Hematopoietic multipotent progenitor cell treated with erythropoietin and hydrocortisone succinate and interleukin-3 and kit ligand, for 6 days (in vitro differentiated cells): Measurements from ENCODE around the gene KIFC3.
"Not testable (repeated sequence)": the region's sequence is repeated elsewhere in the genome, so short reads cannot be mapped to it uniquely, and the experiment has no call there.

Source experiments
- DNase-seq: peaks from one replicate; pipeline ENCODE4 v3.0.0-alpha.2; 2015

The KIFC3 gene

DNA sequence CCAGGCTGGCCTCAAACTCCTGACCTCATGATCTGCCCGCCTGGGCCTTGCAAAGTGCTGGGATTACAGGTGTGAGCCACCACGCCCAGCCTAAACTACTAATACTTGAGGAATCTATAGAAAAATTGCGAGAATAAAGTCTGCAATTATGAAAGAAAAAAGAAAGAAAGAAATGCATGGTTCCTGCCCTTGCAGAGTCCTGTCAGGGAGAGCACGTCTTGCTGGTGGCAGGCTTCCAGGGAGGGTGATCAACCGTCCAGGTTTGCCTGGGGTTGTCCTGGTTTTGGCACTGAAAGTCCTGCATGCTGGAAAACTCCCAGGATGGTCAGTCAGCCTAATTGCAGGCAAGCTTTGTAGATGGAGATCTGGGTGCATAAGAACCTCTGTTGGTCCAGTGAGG is 21.5 kb upstream of the KIFC3 start:
- no peak for DNase-seq

DNA sequence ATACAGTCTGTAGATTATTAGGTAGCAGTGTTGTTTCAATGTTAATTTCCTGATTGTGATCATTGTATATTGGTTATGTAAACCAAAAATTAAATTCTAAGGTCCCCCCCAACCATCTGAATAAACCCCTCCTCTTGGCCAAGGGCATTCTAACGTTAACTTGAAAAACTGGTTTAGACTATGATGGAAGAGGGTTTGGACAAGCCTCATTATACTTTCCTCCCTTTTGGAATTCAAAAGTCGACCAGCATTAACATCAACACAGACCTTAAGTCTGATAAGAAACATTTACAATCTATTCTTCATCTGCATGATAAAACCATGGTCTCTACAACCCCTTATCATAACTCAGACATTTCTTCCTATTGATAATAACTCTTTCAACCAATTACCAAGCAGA is 20.6 kb upstream of the KIFC3 start:
- no peak for DNase-seq

DNA sequence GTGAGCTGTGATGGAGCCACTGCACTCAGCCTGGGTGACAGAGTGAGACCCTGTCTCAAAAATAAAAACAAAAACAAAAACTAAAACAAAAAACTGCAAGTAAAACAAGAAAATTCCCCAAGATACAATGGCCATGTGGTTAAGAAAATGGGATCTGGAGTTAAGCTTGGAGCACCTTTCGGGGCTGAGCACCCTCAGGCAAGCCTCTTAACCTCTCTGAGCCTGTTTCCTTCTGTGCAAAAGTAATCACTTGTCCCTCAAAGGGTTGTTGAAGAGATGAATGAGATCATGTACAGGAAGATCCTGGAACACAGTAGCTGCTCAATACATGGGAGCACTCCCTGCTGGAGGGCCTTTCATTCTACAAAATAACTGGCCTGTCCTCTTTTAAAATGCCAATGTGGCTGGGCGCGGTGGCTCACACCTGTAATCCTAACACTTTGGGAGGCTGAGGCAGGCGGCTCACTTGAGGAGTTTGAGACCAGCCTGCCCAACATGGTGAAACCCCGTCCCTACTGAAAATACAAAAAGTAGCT is 19.8 kb upstream of the KIFC3 start:
- DNase-seq = no peak

DNA sequence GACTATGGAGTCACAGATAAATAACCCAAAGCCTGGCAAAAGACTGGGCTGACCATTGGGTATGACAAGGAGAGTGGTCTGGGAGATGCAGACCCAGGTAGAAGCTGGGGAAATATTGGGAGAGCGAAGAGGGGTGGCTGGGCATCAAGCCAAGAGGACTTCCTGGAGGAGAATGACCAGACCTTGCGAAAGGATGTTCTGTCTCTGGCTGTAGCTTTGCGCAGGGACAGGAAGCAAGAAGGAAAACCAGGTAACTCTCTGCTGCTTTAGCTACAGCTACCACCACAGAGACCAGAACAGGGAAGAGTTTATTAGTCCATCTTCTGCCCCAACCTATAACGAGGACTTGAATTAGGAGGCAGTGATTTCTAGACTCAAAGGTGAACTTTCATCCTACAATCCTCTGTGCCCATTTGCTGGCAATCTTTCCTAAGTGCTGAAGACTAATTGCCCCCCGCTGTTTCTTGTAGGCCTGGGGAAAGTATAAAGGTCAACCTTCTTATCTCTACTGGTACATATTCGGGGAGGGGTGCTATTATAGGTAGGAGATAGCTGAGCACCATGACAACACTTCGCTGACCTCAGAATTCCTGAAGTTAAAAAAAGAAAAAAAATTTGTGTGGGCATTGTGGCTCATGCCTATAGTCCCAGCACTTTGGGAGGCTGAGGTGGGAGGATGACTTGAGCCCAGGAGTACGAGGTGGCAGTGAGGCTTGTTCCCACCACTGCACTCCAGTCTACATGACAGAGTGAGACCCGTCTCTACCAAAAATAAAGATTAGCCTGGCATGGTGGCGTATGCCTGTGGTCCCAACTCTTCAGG is 19.1 kb upstream of the KIFC3 start:
- no peak for DNase-seq

DNA sequence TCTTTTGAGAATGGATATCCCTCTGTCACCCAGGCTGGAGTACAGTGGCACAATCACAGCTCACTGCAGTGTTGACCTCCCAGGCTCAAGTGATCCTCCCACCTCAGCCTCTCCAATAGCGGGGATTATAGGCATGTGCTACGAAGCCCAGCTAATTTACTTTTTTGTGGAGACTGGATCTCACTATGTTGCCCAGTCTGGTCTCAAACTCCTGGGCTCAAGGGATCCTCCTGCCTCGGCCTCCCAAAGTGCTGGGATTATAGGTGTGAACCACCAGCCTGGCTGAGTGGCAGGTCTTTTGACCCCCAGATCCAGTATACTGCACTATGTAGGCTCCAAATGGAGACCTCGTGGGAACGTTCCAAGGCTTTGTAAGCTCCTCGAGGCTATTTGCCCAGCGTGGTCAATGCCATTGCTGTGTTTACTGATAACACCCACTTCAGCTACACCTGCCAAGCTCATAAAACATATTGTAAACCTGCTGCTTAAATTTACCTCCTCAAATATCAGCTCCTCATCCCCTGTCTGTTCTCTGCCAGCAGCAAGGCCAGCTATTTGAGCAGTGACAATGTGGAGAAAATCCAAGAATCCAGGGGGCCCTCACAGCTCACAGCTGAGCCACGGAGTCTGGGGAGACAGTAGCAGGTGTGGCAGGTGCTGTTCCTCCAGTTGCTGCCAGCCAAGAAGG is 16.2 kb upstream of the KIFC3 start:
- no peak for DNase-seq

DNA sequence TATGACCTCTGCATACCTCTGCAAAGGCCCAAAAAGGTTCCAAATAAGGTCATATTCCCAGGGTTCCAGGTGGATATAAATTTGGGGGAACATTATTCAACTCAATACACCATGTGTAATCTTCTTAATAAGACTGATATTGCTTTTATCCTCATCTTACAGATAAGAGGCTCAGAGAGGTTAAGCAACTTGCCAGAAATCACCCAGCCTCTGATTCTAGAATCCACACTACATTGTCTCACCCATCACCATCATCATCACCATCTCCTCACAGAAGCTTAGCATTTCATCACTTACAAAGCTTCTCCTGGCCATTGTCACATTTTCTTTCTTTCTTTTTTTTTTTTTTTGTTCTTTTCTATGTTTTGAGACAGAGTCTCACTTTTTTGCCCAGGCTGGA is 15.4 kb upstream of the KIFC3 start:
- DNase-seq = no peak

DNA sequence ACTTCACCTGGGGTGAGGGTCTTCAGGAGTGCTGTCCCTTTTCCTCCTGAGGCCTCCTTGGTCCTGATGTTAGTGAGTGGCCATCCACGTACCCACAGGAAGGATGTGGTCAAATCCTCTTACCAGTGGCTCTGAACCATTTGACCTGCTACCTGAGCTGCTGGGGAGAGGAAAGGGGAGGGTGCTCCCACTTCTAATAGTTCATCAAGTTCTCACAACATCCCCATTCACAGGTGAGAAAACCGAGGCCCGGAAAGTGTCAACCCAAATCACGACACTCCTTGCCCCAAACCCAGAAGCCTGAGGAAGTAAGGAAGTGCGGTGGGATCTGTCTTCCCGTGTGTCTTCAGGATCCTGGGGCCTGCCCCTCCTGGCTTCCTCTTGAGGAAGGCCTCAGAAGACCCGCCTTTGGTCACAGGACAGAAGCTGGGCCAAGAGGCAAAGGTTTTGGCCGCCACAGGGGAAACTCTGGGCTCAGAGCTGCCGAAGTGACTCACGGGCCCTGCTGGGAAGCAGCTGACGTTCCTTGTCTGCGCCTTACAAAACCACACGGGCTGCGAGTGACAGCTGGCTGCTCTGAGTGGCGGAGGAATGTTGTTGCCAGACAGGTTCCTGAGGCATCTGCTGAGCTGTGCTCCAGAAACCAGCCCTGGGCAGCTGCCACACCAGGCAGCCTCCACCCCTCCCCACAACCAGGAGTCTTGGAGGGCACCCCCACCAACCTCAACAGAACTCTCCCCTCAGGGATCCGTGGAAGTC is 13.9 kb upstream of the KIFC3 start:
- peak; percentile 69 for DNase-seq

DNA sequence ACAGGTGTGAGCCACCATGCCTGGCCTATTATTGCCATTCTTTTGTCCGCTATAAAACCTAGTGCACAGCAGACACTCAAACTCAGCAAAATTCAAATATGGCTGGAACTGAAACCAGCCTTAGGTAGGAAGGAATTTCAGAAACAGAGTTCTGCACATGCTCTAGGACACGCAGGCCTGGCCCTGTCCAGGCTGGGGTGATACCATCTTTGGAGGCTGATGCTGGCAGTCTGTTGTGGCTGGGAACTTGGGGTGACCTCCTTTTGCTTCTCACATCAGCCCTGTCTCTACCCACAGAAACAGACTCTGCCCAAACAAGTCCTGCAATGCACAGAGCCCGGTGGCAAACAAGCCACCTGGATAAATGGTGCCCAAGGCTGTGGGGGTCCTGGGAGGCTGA is 12.6 kb upstream of the KIFC3 start:
- no peak for DNase-seq

DNA sequence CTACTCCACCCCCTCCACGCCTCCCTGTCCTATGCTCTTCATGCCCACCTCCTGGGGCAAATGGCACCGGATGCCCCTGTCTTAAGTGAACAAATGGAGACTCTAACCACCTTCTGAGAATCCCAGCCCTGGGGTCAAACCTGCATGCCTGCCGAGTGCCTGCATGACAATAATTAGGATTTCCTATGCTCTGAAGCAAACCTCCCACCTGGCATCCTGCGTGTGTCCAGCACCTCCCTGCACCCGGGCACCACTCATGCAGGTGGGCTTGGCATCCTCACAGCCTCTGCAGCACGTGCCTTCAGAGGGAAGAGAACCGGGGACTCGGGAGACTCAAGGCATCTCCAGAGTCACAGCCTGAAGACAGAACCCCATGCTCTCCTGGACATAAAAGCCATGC is 11.2 kb upstream of the KIFC3 start:
- no peak for DNase-seq

DNA sequence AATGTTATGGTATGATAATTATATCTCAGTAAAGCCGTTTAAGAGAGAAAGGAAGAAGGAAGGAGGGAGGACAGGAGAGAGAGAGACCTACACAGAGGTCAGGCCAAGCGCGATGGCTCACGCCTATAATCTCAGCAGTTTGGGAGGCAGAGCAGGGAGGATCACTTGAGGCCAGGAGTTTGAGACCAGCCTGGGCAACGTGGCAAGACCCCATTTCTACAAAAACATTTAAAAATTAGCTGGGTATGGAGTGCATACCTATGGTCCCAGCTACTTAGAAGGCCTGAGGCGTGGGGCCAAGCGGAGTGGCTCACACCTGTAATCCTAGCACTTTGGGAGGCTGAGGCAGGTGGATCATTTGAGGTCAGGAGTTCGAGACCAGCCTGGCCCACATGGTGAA is 9.0 kb upstream of the KIFC3 start:
- DNase-seq = not testable (repeated sequence)

DNA sequence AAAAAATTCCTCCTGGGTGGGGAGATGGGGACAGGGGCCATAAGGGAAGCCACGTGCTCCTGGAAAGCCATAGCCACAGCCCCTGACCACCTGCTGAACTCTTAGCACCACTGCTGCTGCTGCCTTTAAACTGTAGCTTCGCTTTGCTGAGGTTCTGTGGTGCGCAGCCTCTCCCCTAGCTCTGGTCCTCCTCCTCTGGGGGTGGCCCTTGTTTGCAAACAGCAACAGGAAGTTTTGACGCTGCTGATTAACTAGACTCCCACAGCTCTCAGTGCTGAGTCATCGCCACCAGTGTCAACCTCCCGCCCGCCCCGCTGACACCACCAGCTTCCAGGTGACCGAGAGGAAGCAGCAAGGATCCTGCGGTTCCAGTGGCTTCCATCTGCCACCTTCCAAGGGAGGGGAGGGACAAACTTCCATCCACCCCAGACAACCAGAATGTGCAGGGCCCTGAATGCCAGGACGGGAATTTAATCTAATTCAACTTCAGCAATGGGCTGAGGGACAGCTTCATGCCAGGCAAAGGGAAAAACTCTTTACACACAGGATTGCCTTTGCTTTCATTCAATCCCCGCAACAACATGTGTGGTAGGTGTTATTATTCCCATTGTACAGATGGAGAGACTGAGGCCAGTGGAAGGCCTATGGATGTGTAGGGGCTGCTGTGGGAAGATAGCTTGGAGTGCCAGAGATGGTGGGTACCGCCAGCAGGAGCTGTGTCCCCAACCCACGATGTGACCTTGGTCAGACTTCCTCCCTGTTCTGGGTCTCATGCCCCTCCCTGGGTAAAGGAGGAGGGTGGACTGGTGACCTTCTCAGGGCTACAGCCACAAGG is 8.1 kb upstream of the KIFC3 start:
- peak; percentile 98 for DNase-seq

DNA sequence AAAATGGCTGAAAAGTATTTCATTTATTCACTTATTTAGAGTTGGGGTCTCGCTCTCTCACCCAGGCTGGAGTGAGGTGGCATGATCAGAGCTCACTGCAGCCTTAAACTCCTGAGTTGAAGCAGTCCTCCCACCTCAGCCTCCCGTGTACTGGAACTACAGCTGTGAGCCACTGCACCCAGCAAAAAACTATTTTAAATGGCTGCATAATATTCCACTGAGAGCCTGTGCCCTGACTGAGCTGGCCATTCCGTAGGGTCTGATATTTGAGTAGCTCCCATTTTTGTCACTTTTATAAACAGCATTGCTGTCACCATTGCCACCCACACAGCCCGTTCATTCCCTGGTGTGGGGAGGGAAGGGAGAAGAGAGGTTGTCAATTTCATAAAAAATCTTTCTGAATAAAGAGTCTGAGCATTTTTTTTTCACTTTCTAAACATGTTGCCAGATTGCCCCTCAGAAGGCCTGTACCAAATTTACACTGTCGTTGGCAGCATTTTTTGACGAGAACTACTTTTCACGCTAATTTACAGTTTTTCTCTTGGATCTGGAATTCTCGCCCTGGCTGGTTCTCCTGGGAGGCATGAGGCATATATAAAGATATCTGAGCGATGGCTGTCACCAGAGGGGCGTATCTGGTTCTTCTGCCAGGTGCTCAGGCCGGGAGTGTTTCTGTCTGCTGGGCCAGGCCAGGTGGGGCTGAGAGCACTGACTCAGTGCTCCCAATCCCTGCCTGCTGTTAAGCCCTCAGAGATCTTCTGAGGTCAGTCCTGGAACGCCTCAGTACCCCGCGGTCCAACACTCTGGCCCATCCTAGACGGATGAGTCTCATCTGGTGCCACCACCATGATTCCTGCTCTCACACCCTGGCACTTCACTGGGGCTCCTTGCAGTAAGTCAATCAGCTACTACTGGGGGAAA is 7.2 kb upstream of the KIFC3 start:
- DNase-seq = no peak

DNA sequence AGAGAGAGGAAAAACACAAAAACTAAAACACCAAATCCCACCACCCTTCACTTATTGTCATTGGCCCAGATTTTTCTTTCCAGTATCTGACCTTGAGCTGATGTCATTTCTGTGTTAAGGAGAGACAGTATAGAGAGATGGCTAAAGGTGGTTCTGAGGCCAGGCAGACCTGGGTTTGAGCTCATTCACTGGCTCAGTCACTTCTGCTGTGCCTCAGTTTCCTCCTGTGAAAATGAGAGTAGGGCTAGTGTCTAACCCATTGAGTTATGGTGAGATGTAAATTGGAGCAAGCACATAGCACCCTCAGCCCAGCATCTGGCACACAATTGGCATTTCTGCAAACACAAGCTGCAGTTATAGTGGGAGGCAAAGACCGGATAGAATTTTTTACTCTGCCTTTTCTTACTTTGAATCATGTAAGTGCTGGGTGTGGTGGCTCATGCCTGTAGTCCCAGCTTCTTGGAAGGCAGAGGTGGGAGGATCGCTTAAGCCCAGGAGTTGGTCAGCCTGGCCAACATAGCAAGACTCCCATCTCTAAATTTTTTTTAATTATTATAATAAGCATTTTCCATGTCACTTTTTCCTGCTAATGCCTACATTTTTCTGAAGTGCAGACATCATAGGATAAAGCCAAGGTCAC is 6.4 kb upstream of the KIFC3 start:
- no peak for DNase-seq

DNA sequence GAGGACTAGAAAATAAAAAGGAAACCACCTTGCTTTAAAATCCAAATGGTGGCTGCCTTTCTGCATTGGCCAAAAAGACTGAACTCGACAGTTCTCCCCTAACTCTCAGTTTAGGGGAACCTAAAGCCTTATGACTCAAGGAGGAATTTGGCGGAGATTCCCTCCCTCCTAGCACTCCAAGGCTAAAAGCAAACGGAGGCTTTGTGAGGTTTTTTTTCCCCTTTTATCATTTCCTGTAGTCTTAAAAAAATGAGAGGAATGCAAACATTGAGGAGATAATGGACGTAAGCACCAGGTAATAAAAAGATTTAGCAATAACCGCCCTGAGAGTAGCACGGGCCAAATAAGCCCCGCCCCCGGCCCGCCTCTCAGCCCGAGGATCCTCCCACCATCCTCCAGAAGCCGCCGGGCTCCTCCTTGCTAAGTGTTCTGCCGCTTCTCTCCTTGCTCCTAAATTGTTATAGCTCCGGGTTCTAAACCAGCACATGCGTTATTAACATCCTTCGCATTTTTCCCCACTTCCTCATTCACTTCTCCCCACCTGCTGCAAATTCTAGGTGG is 5.8 kb upstream of the KIFC3 start:
- DNase-seq = peak; percentile 93

DNA sequence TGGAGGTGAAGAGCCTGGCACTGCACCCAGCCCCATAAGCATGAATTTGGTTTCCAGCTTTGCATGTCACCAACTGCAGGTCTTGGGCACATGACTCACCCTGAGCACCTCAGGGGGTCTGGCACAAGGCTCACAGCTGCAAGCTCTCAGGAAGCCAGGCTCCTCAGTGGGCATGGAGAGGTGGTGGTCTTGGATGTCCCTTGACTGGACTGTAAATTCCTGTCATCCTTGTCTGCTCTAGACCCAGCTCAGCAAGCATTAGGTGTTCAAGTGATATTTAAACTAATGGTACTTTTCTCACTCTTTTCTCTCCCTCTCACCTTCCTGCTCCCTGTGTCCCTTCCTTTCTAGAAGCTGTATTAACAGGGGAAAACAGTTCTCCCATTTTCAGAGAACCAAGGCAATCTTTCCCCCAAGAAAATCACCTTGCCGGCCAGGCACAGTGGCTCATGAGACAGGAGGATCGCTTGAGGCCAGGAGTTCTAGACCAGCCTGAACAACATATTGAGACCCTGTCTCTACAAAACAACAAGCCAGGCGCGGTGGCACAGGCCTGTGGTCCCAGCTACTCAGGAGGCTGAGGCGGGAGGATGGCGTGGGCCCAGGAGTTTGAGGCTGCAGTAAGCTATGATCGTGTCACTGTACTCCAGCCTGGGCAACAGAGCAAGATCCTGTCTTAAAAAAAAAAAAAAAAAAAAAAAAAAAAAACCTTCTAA is 5.1 kb upstream of the KIFC3 start:
- DNase-seq = no peak

DNA sequence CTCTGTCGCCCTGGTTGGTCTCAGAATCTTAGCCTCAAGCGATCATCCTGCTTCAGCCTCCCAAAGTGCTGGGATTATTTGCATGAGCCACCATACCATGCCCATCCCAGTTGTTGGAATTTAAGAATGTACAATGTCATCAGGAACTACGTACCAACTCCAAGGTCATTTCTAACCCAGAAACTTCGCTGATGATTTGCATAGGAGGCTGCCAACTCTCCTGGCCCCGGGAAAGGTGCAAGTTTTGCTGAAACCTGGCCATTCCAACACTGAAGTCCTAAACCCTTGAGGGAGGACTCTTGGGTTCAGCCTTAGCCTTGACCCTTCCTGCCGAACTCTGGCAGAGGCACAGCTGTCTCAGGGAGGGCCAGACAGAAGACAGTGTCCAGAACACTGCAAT is 2.9 kb upstream of the KIFC3 start:
- DNase-seq = no peak

DNA sequence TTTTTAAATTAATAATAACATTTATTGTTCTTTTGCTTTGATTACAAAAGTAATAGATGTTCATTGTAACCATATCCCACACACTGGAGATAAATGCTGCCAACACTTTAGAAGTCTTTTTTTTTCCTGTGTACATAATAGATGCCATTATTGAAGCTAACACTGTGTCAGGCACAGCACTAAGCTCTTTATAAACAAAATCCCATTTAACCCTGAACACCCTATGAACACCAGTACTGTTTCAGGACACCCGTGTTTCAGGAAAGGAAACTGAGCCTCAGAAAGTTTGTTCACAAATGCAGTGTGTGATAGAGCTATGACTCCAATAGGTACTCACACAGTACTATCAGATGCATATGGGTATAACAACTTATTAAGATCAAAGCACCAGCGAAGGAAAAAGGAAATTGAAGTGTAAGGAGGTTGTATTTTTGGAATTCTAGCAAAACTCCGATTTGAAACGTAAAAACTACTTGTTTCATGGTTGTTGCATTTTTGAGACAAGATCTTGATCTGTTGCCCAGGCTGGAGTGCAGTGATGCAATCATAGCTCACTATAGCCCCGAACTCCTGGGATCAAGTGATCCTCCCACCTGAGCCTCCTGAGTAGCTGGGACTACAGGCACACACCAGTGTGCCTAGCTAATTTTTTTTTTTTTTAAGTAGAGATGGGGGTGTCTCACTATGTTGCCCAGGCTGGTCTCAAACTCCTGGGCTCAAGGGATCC is 2.0 kb upstream of the KIFC3 start:
- no peak for DNase-seq

DNA sequence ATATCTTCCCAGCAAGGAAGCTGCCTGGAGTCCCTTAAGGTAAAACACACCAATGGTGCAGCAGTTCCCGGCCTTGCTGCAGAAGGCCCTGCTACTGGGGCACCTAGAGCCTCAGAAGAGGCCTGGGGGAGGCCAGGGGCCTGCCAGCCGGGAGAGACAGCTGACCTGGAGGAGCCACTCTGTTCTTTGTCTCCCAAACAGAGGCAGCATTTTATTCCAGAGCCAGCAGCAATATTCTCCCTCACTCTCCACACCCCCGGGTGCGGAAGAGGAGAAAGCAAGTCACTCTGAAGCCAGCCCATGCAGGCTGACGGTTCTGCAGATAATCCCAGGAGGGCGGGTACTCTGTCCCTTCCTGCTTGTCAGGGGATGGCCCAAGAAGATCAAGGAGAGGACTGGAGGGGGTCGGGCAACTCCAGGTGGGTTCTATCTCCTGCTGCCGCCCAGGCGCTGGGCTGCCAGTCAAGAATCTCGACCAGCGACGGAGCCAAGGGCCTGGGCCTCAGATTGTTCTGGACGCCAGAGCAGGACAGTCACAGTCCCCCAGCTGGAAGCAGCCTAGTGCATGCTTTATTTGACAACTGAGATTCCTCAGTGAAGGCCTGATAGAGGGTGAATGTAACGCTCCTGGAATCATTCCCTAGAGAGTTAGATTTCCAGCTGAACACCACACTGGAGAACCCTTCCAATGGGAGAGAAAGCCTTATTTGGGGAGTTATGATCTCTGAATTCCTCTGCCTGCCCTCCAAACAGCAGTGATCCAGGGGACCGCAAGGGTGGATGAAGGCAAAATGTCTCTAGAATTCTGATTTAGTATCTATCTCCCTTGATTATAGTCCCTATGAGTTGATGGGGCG is 1.1 kb upstream of the KIFC3 start:
- DNase-seq = no peak
